Astrocyte (in vitro differentiated cells and primary cell): ENCODE measurements around the gene ZFTA. TPM values are rescaled to one million over a fixed set of nuclear protein-coding genes. Genes with fewer than 3 reads are reported as not detected.

ENCODE experiments used
- DNase-seq: peaks from one replicate; pipeline ENCODE4 v3.0.0-alpha.2; 2010; ENCODE audit warnings: low read depth
- FAIRE-seq: peaks from 2 replicates; lab custom pipeline; 2011; peaks lifted over from hg19 to GRCh38; lab: Jason Lieb, UNC
- H2AFZ ChIP-seq: 2 replicates; pipeline ENCODE4 v1.6.0; 2012; ENCODE audit warnings: low read depth, low read length, inconsistent platforms
- H3K27ac ChIP-seq: 2 replicates; pipeline ENCODE4 v1.5.1; 2011; ENCODE audit warnings: low read depth, low read length, inconsistent platforms
- H3K27me3 ChIP-seq: 2 replicates; pipeline ENCODE4 v1.6.0; 2011; ENCODE audit warnings: low read length, inconsistent platforms; ENCODE audit not compliant: insufficient read depth
- H3K36me3 ChIP-seq: 2 replicates; pipeline ENCODE4 v1.5.1; 2011; ENCODE audit warnings: low read length, inconsistent platforms; ENCODE audit not compliant: insufficient read depth
- H3K4me1 ChIP-seq: 2 replicates; pipeline ENCODE4 v1.5.1; 2011; ENCODE audit warnings: low read length, inconsistent platforms; ENCODE audit not compliant: insufficient read depth
- H3K4me2 ChIP-seq: 2 replicates; pipeline ENCODE4 v1.6.0; 2012; ENCODE audit warnings: low read length, inconsistent platforms
- H3K4me3 ChIP-seq: 2 replicates; pipeline ENCODE4 v1.5.1; 2011; ENCODE audit warnings: low read depth, mild to moderate bottlenecking, low read length, inconsistent platforms; ENCODE audit not compliant: insufficient read depth
- H3K79me2 ChIP-seq: 2 replicates; pipeline ENCODE4 v1.6.0; 2012; ENCODE audit warnings: mild to moderate bottlenecking, low read length, inconsistent platforms; ENCODE audit not compliant: insufficient read depth
- H3K9ac ChIP-seq: 2 replicates; pipeline ENCODE4 v1.6.0; 2012; ENCODE audit warnings: mild to moderate bottlenecking, low read length, inconsistent platforms
- H3K9me3 ChIP-seq: 2 replicates; pipeline ENCODE4 v1.5.1; 2012; ENCODE audit warnings: low read depth, mild to moderate bottlenecking, low read length, inconsistent platforms; ENCODE audit not compliant: insufficient read depth
- H4K20me1 ChIP-seq: 2 replicates; pipeline ENCODE4 v1.6.0; 2012; ENCODE audit warnings: low read length, inconsistent platforms; ENCODE audit not compliant: insufficient read depth
- H3K27ac Mint-ChIP-seq: one replicate; pipeline ENCODE4 v1.8.0; 2021; ENCODE audit warnings: mild to moderate bottlenecking, mixed read lengths; ENCODE audit not compliant: unreplicated experiment
- H3K27me3 Mint-ChIP-seq: one replicate; pipeline ENCODE4 v1.8.0; 2021; ENCODE audit warnings: low read depth, mixed read lengths; ENCODE audit not compliant: unreplicated experiment
- H3K36me3 Mint-ChIP-seq: one replicate; pipeline ENCODE4 v1.8.0; 2021; ENCODE audit warnings: low read depth, mixed read lengths; ENCODE audit not compliant: unreplicated experiment
- H3K4me1 Mint-ChIP-seq: one replicate; pipeline ENCODE4 v1.8.0; 2021; ENCODE audit warnings: low read depth, mixed read lengths; ENCODE audit not compliant: unreplicated experiment
- H3K4me3 Mint-ChIP-seq: one replicate; pipeline ENCODE4 v1.8.0; 2021; ENCODE audit warnings: mild to moderate bottlenecking, moderate library complexity, mixed read lengths; ENCODE audit not compliant: unreplicated experiment
- H3K9me3 Mint-ChIP-seq: one replicate; pipeline ENCODE4 v1.8.0; 2021; ENCODE audit warnings: mild to moderate bottlenecking, mixed read lengths; ENCODE audit not compliant: unreplicated experiment
- CTCF ChIP-seq: IDR thresholded peaks from 2 replicates; pipeline ENCODE4 v1.5.1; 2011; ENCODE audit warnings: low read depth, mild to moderate bottlenecking, inconsistent platforms, low read length, moderate library complexity; ENCODE audit not compliant: insufficient read depth
- EZH2 ChIP-seq: IDR thresholded peaks from 2 replicates; pipeline ENCODE4 v1.6.1; 2012; ENCODE audit warnings: mild to moderate bottlenecking, low read length, inconsistent platforms; ENCODE audit not compliant: insufficient read depth
- total RNA-seq: library from RNA; stranded (reverse); gene quantifications from 2 replicates; pipeline ENCODE4 v1.2.1, GENCODE V29; 2021

Gene ZFTA
- total RNA-seq, 1 donor from 2014 or later = 31.2 TPM

- no peak overlapping the region for H3K27ac ChIP-seq
- H2AFZ ChIP-seq = no peak overlapping the region
- H3K4me2 ChIP-seq = no peak overlapping the region
- H3K79me2 ChIP-seq = no peaks in the 10 kb centered on the region
- no peak overlapping the region for H3K4me3 ChIP-seq
- no peaks in the 10 kb centered on the region for H3K27me3 Mint-ChIP-seq
- no peaks in the 10 kb centered on the region for H4K20me1 ChIP-seq
- no peaks in the 10 kb centered on the region for H3K9me3 Mint-ChIP-seq
- no peaks in the 10 kb centered on the region for H3K36me3 Mint-ChIP-seq
- DNase-seq (no peak), FAIRE-seq (no peak)
- TF ChIP-seq EZH2 (no peak), CTCF (no peak)
- H3K9ac ChIP-seq = no peak overlapping the region
- H3K4me1 Mint-ChIP-seq = no peaks in the 10 kb centered on the region
- no peaks in the 10 kb centered on the region for H3K4me1 ChIP-seq
- H3K27me3 ChIP-seq = no peaks in the 10 kb centered on the region
- no peaks in the 10 kb centered on the region for H3K36me3 ChIP-seq
- H3K9me3 ChIP-seq = no peaks in the 10 kb centered on the region
- no peak overlapping the region for H3K4me3 Mint-ChIP-seq
- H3K27ac Mint-ChIP-seq = no peak overlapping the region
Observed at GRCh38 chr11:63785823-63786222, 17.2 kb upstream of the ZFTA start.

- H3K36me3 ChIP-seq = no peaks in the 10 kb centered on the region
- no peaks in the 10 kb centered on the region for H3K27me3 ChIP-seq
- no peaks in the 10 kb centered on the region for H3K27me3 Mint-ChIP-seq
- H3K27ac Mint-ChIP-seq = no peak overlapping the region
- H3K4me3 ChIP-seq = no peak overlapping the region
- H3K36me3 Mint-ChIP-seq = no peaks in the 10 kb centered on the region
- no peak overlapping the region for H2AFZ ChIP-seq
- TF ChIP-seq EZH2 = no peak
- TF ChIP-seq CTCF = no peak
- H3K79me2 ChIP-seq = no peaks in the 10 kb centered on the region
- H4K20me1 ChIP-seq = no peaks in the 10 kb centered on the region
- H3K9ac ChIP-seq = no peak overlapping the region
- no peaks in the 10 kb centered on the region for H3K9me3 Mint-ChIP-seq
- H3K4me3 Mint-ChIP-seq = no peak overlapping the region
- DNase-seq (no peak), FAIRE-seq (no peak)
- no peak overlapping the region for H3K27ac ChIP-seq
- peaks cover 3% of the 10 kb centered on the region for H3K4me1 Mint-ChIP-seq
- H3K9me3 ChIP-seq = no peaks in the 10 kb centered on the region
- no peak overlapping the region for H3K4me2 ChIP-seq
- no peaks in the 10 kb centered on the region for H3K4me1 ChIP-seq
Observed at GRCh38 chr11:63783925-63784592, 15.5 kb upstream of the ZFTA start.

DNA sequence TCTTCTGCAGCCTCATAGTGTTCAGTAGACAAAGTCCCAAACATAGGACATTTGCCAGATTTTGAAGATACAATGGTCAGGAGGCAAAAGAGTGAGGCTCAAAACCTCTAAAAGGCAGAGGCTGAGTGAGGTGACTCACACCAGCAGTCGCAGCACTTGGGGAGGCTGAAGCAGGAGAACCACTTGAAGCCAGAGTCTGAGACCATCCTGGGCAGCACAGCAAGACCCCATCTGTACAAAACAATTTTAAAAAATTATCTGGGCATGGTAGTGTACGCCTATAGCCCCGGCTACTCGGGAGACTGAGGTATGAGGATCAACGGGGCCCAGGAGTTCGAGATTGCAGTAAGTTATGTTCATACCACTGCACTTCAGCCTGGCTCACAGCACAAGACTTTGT is 14.2 kb upstream of the ZFTA start:
- Histone ChIP-seq H3K27ac (no peak overlapping the region), H3K4me1 (no peaks in the 10 kb centered on the region), H3K27me3 (no peaks in the 10 kb centered on the region), H3K79me2 (no peaks in the 10 kb centered on the region), H3K9ac (no peak overlapping the region), H2AFZ (no peak overlapping the region), H3K36me3 (no peaks in the 10 kb centered on the region), H3K4me2 (no peak overlapping the region), H3K9me3 (no peaks in the 10 kb centered on the region), H4K20me1 (no peaks in the 10 kb centered on the region), H3K4me3 (no peak overlapping the region)
- Mint-ChIP-seq H3K27me3 (peaks cover 4% of the 10 kb centered on the region), H3K36me3 (no peaks in the 10 kb centered on the region), H3K27ac (no peak overlapping the region), H3K9me3 (no peaks in the 10 kb centered on the region), H3K4me3 (no peak overlapping the region), H3K4me1 (peaks cover 12% of the 10 kb centered on the region)
- DNase-seq = no peak
- TF ChIP-seq CTCF (no peak), EZH2 (no peak)
- no peak for FAIRE-seq
